ENCODE results near the gene KCTD12.

The KCTD12 gene

DNA sequence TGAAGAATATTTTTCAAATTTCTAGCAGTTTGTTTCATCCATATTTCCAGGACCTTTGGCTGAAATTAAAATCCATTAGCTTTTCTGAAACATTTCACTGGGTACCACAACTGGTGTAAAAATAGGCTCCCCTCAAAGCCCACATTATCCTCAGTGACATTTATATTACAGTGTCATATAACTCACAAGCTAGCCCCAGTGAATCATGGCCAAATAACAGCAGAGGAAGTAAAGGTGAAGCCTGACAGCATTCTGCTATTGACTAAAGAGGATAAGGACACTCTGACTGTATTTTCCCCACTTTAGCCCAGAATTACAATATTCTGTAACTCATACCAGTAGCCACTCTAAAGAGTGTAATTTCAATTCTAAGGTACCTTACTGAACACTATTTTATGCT, 21.9 kb downstream of the KCTD12 start:
- no peak overlapping the region for H2AFZ ChIP-seq
- no peak overlapping the region for H3K4me3 ChIP-seq (ENCODE audit: low read depth, low read length)
- TF ChIP-seq, protein P1, sequence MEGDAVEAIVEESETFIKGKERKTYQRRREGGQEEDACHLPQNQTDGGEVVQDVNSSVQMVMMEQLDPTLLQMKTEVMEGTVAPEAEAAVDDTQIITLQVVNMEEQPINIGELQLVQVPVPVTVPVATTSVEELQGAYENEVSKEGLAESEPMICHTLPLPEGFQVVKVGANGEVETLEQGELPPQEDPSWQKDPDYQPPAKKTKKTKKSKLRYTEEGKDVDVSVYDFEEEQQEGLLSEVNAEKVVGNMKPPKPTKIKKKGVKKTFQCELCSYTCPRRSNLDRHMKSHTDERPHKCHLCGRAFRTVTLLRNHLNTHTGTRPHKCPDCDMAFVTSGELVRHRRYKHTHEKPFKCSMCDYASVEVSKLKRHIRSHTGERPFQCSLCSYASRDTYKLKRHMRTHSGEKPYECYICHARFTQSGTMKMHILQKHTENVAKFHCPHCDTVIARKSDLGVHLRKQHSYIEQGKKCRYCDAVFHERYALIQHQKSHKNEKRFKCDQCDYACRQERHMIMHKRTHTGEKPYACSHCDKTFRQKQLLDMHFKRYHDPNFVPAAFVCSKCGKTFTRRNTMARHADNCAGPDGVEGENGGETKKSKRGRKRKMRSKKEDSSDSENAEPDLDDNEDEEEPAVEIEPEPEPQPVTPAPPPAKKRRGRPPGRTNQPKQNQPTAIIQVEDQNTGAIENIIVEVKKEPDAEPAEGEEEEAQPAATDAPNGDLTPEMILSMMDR (IDR thresholded peaks at IDR 0.05): no peak
- H3K9me3 ChIP-seq (ENCODE audit: control insufficient read depth, low read length): no peaks in the 10 kb centered on the region
- no peak overlapping the region for H3K4me2 ChIP-seq (ENCODE audit: low read length)
- no peaks in the 10 kb centered on the region for H3K79me2 ChIP-seq
- H3K36me3 ChIP-seq (ENCODE audit: control insufficient read depth, insufficient read depth, low read length): no peaks in the 10 kb centered on the region
- H3K27me3 ChIP-seq (ENCODE audit: control insufficient read depth, insufficient read depth, low read length): no peaks in the 10 kb centered on the region
- no peak overlapping the region for H3K27ac ChIP-seq
- H3K4me1 ChIP-seq: no peaks in the 10 kb centered on the region
- no peak overlapping the region for H3K9ac ChIP-seq

DNA sequence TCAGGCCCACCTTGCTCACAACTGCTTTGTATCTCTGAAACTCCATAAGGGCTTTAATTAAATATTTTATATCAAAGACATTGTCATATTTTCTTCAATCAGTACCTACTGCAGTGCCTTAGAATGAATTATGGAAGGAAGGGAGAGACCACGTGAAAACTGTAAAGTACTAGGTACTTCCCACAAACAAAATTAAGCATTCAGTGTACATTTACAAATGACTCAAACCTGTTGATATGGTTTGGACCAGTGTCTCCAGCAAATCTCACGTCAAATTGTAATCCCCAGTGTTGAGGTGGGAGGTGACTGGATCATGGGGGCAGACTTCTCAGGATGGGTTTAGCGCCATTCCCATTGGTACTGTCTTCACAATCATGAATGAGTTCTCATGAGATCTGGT, 23.2 kb downstream of the KCTD12 start:
- no peaks in the 10 kb centered on the region for H3K27me3 ChIP-seq (ENCODE audit: control insufficient read depth, insufficient read depth, low read length)
- H3K36me3 ChIP-seq (ENCODE audit: control insufficient read depth, insufficient read depth, low read length): no peaks in the 10 kb centered on the region
- no peak overlapping the region for H3K4me3 ChIP-seq (ENCODE audit: low read depth, low read length)
- no peak overlapping the region for H2AFZ ChIP-seq
- no peak overlapping the region for H3K9ac ChIP-seq
- no peaks in the 10 kb centered on the region for H3K9me3 ChIP-seq (ENCODE audit: control insufficient read depth, low read length)
- H3K79me2 ChIP-seq: no peaks in the 10 kb centered on the region
- H3K4me1 ChIP-seq: no peaks in the 10 kb centered on the region
- no peak overlapping the region for H3K4me2 ChIP-seq (ENCODE audit: low read length)
- TF ChIP-seq, protein P1 (IDR thresholded peaks at IDR 0.05): no peak
- no peak overlapping the region for H3K27ac ChIP-seq

DNA sequence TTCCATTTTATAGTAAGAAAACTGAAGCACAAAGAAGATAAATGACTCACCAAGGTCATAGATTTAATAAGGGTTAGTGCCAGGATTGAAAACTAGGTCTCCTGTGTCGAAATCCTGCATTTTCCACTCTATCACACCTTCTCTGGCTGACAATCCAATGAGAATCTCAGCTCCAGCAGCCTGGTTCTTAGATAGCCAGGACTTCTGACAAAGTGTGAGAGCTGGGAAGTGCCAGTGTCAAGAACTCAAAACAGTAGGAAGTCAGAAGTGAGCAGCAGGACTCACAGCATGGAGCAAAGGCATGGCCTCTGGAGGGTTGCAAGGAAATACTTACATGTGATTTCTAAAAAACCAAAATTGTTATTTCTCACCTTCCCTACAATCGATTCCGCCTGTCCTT, 24.3 kb downstream of the KCTD12 start:
- no peak overlapping the region for H3K27ac ChIP-seq

DNA sequence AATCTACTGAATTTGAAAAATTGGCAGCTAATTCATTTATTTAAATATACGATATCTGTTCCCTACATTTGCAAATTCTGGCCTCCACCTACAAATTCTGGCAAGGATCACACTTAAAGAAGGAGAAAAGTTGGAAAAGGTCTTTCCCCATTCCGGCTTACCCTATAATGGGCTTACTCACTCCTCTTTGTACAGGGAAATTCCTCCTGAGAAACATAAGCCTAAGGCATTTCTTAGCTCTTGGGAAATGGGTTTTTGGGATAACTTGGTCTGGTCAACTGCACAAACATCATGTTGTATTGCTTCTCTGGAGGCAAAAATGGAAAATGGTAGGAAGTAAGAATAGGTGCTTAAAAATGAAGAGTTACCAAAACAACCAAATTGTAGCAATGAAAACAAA, 25.5 kb downstream of the KCTD12 start:
- Histone ChIP-seq H3K27ac (no peak overlapping the region), H3K9ac (no peak overlapping the region), H3K9me3 (ENCODE audit: control insufficient read depth, low read length) (no peaks in the 10 kb centered on the region), H3K79me2 (no peaks in the 10 kb centered on the region), H3K27me3 (ENCODE audit: control insufficient read depth, insufficient read depth, low read length) (no peaks in the 10 kb centered on the region), H3K4me2 (ENCODE audit: low read length) (no peak overlapping the region), H3K36me3 (ENCODE audit: control insufficient read depth, insufficient read depth, low read length) (no peaks in the 10 kb centered on the region), H3K4me1 (no peaks in the 10 kb centered on the region), H3K4me3 (ENCODE audit: low read depth, low read length) (no peak overlapping the region), H2AFZ (no peak overlapping the region)
- TF ChIP-seq, protein P1 (IDR thresholded peaks at IDR 0.05): no peak

More for the DNA sequence above, 24.3 kb downstream of the KCTD12 start:
- no peaks in the 10 kb centered on the region for H3K9me3 ChIP-seq (ENCODE audit: control insufficient read depth, low read length)
- no peaks in the 10 kb centered on the region for H3K36me3 ChIP-seq (ENCODE audit: control insufficient read depth, insufficient read depth, low read length)
- H3K4me1 ChIP-seq: no peaks in the 10 kb centered on the region
- TF ChIP-seq, protein P1 (IDR thresholded peaks at IDR 0.05): no peak
- no peaks in the 10 kb centered on the region for H3K79me2 ChIP-seq
- no peak overlapping the region for H2AFZ ChIP-seq
- no peaks in the 10 kb centered on the region for H3K27me3 ChIP-seq (ENCODE audit: control insufficient read depth, insufficient read depth, low read length)
- H3K4me2 ChIP-seq (ENCODE audit: low read length): no peak overlapping the region
- H3K9ac ChIP-seq: no peak overlapping the region
- no peak overlapping the region for H3K4me3 ChIP-seq (ENCODE audit: low read depth, low read length)

DNA sequence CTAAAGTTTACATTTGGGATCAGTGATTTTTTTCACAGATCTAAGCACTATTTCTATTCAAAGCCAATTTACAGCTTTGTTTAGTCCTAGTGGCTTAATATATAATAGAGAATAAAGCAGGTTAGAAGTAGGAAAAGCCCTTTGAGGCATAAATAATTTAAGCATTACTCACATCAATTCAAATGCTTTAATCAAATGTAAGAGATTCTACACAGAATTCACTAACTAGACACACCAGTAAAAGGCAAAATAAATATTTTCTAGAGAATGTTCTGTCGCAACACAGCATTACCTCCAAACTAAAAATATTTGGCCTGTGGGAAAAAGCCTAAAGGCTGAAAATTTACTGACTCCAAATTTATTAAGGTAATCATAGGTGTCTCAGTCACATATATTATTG, 31.3 kb downstream of the KCTD12 start:
- H3K4me3 ChIP-seq (ENCODE audit: low read depth, low read length): no peak overlapping the region
- H3K27me3 ChIP-seq (ENCODE audit: control insufficient read depth, insufficient read depth, low read length): no peaks in the 10 kb centered on the region
- no peak overlapping the region for H3K4me2 ChIP-seq (ENCODE audit: low read length)
- no peaks in the 10 kb centered on the region for H3K36me3 ChIP-seq (ENCODE audit: control insufficient read depth, insufficient read depth, low read length)
- no peaks in the 10 kb centered on the region for H3K4me1 ChIP-seq
- TF ChIP-seq, protein P1 (IDR thresholded peaks at IDR 0.05): no peak
- H3K9ac ChIP-seq: no peak overlapping the region
- H3K9me3 ChIP-seq (ENCODE audit: control insufficient read depth, low read length): no peaks in the 10 kb centered on the region
- H2AFZ ChIP-seq: no peak overlapping the region
- no peaks in the 10 kb centered on the region for H3K79me2 ChIP-seq
- H3K27ac ChIP-seq: no peak overlapping the region
